CD14-positive monocyte (primary cell): ENCODE measurements around the gene NT5DC4. TPM values are rescaled to one million over a fixed set of nuclear protein-coding genes. Genes with fewer than 3 reads are reported as not detected.

Source experiments
- DNase-seq, 3 donors: peaks; one replicate each; pipeline ENCODE4 v3.0.0-alpha.2; 2011 to 2022
- H2AFZ ChIP-seq: 2 replicates; pipeline ENCODE4 v1.6.0; 2012; ENCODE audit warnings: mild to moderate bottlenecking, low read depth, low read length, inconsistent platforms; ENCODE audit not compliant: insufficient read depth, poor library complexity, severe bottlenecking
- H3K27ac ChIP-seq, 2 donors: 1 replicate in 1 of 2; 2 replicates in 1 of 2; pipeline ENCODE4 v1.5.1; 2012 to 2013; ENCODE audit warnings: low read length in 2 of 2, control low read depth in 1 of 2, inconsistent platforms in 1 of 2, low read depth in 1 of 2, mild to moderate bottlenecking in 1 of 2
- H3K27me3 ChIP-seq, 2 donors: one replicate each; pipeline versions ENCODE4 v1.6.0 to v1.6.1; 2011 to 2013; ENCODE audit warnings: low read length in 2 of 2; ENCODE audit not compliant: control insufficient read depth in 2 of 2, insufficient read depth in 2 of 2
- H3K36me3 ChIP-seq, 2 donors: replicated peaks in 1 of 2; 1 replicate in 1 of 2; 2 replicates in 1 of 2; pipeline versions ENCODE4 v1.5.1 to v1.6.1; 2012 to 2013; ENCODE audit warnings: low read length in 2 of 2, control low read depth in 1 of 2, inconsistent platforms in 1 of 2, mild to moderate bottlenecking in 1 of 2; ENCODE audit not compliant: insufficient read depth in 2 of 2, control insufficient read depth in 1 of 2
- H3K4me1 ChIP-seq, 2 donors: 1 replicate in 1 of 2; 2 replicates in 1 of 2; pipeline versions ENCODE4 v1.5.1 to v1.6.1; 2012 to 2013; ENCODE audit warnings: low read length in 2 of 2, control low read depth in 1 of 2, inconsistent platforms in 1 of 2, mild to moderate bottlenecking in 1 of 2, moderate library complexity in 1 of 2; ENCODE audit not compliant: insufficient read depth in 2 of 2, control insufficient read depth in 1 of 2
- H3K4me2 ChIP-seq: replicated peaks from 2 replicates; pipeline ENCODE3; 2012; ENCODE audit warnings: low read length, moderate library complexity, mild to moderate bottlenecking; ENCODE audit not compliant: poor library complexity, severe bottlenecking; ENCODE audit errors: extremely low read depth
- H3K4me3 ChIP-seq, 3 experiments: fragments of 200-600 bp in 1 of 3; sonication (generic) in 1 of 3; replicated peaks in 1 of 3; 1 replicate in 2 of 3; 2 replicates in 1 of 3; pipeline ENCODE4 v1.5.1; 2011 to 2013; ENCODE audit warnings: low read length in 3 of 3, mild to moderate bottlenecking in 3 of 3, control low read depth in 2 of 3, low read depth in 2 of 3, inconsistent platforms in 1 of 3, moderate library complexity in 1 of 3
- H3K79me2 ChIP-seq: 2 replicates; pipeline ENCODE4 v1.6.0; 2012; ENCODE audit warnings: mild to moderate bottlenecking, control low read depth, inconsistent platforms, low read length, moderate library complexity; ENCODE audit not compliant: insufficient read depth
- H3K9ac ChIP-seq: 2 replicates; pipeline ENCODE4 v1.6.0; 2017; ENCODE audit warnings: low read length, mild to moderate bottlenecking; ENCODE audit not compliant: insufficient read depth, poor library complexity, severe bottlenecking
- H3K9me3 ChIP-seq, 2 donors: replicated peaks in 1 of 2; 1 replicate in 1 of 2; 2 replicates in 1 of 2; pipeline versions ENCODE4 v1.5.1 to v1.6.1; 2012 to 2013; ENCODE audit warnings: low read length in 2 of 2, control low read depth in 1 of 2; ENCODE audit not compliant: control insufficient read depth in 1 of 2, insufficient read depth in 1 of 2
- H4K20me1 ChIP-seq: 2 replicates; pipeline ENCODE4 v1.6.0; 2012; ENCODE audit warnings: mild to moderate bottlenecking, low read length, control low read depth, moderate library complexity; ENCODE audit not compliant: insufficient read depth
- H3K27ac Mint-ChIP-seq, 7 donors: one replicate each; pipeline ENCODE4 v1.8.0; 2020; ENCODE audit warnings: mild to moderate bottlenecking in 7 of 7, mixed read lengths in 7 of 7, moderate library complexity in 6 of 7, inconsistent platforms in 2 of 7
- H3K27me3 Mint-ChIP-seq, 3 donors: one replicate each; pipeline ENCODE4 v1.8.0; 2021 to 2022; ENCODE audit warnings: low read depth in 3 of 3, mild to moderate bottlenecking in 3 of 3, mixed read lengths in 3 of 3, moderate library complexity in 3 of 3, inconsistent platforms in 1 of 3
- H3K36me3 Mint-ChIP-seq, 2 donors: one replicate each; pipeline ENCODE4 v1.8.0; 2020; ENCODE audit warnings: mixed read lengths in 2 of 2, inconsistent platforms in 1 of 2, mild to moderate bottlenecking in 1 of 2
- H3K4me1 Mint-ChIP-seq: one replicate; pipeline ENCODE4 v1.8.0; 2020; ENCODE audit warnings: mild to moderate bottlenecking, mixed read lengths
- H3K4me3 Mint-ChIP-seq, 2 donors: one replicate each; pipeline ENCODE4 v1.8.0; 2020; ENCODE audit warnings: mild to moderate bottlenecking in 2 of 2, mixed read lengths in 2 of 2, moderate library complexity in 1 of 2
- H3K9me3 Mint-ChIP-seq, 7 donors: one replicate each; pipeline ENCODE4 v1.8.0; 2020 to 2022; ENCODE audit warnings: mixed read lengths in 7 of 7, mild to moderate bottlenecking in 6 of 7, moderate library complexity in 6 of 7, inconsistent platforms in 2 of 7
- WGBS: methylation state at CpG from one replicate; pipeline ENCODE4 v1.1.5; 2013; ENCODE audit warnings: missing lambda C conversion rate; ENCODE audit not compliant: insufficient coverage; 5-methylcytosine and 5-hydroxymethylcytosine counted together
- intact Hi-C, 2 donors: fragments of 100-400 bp; cut with micrococcal nuclease; formaldehyde crosslinking; loops; one replicate each; pipeline versions ENCODE4 v1.15.0 to v1.15.1; 2023
- polyA plus RNA-seq, 3 donors: library from polyadenylated mRNA; depleted of rRNA in 1 of 3; unstranded in 2 of 3; stranded (reverse) in 1 of 3; fragments of 300-500 nt in 2 of 3; fragments of >200 nt in 1 of 3; fragmentation: Illumina TruSeq in 2 of 3; gene quantifications; 1 replicate in 2 of 3; 2 replicates in 1 of 3; pipeline ENCODE4 v1.2.3, GENCODE V29; 2012 to 2021
- TF ChIP-seq, protein P1 (sequence below): fragments of 200-600 bp; IDR thresholded peaks from one replicate; pipeline ENCODE4 v1.8.0; 2022; ENCODE audit warnings: antibody characterized with exemption, mild to moderate bottlenecking

The NT5DC4 gene
- polyA plus RNA-seq, 3 donors = 2.2 TPM; not detected in 2

GRCh38 chr2:112728378-112729175, 7.8 kb downstream of the NT5DC4 start:
- Histone ChIP-seq H3K4me2 (no peak overlapping the region), H3K36me3 (no peaks in the 10 kb centered on the region), H3K27ac (peak overlapping the region in 1 of 2 donors; percentile 24), H3K4me3 (no peak overlapping the region), H2AFZ (no peak overlapping the region), H3K79me2 (no peaks in the 10 kb centered on the region), H3K4me1 (peaks cover 56 to 63% of the 10 kb centered on the region in 2 donors), H3K27me3 (no peaks in the 10 kb centered on the region), H3K9ac (no peak overlapping the region), H4K20me1 (no peaks in the 10 kb centered on the region), H3K9me3 (no peaks in the 10 kb centered on the region)
- peak in 1 of 3 donors; percentile 17 for DNase-seq
- 68% methylated on average over 5 of the region's 11 CpGs for WGBS
- peaks cover 0 to 2% (median 0%) of the 10 kb centered on the region in 7 donors for H3K9me3 Mint-ChIP-seq
- peaks cover 53% of the 10 kb centered on the region for H3K4me1 Mint-ChIP-seq
- intact Hi-C loops = loop anchor here in 1 of 2 donors (5.0 to 10.0 kb wide), 2 partner anchors 36 to 54 kb away; no protein-coding TSS in a partner anchor
- peak overlapping the region in 1 of 2 donors; percentile 21 for H3K4me3 Mint-ChIP-seq
- TF ChIP-seq, protein P1, sequence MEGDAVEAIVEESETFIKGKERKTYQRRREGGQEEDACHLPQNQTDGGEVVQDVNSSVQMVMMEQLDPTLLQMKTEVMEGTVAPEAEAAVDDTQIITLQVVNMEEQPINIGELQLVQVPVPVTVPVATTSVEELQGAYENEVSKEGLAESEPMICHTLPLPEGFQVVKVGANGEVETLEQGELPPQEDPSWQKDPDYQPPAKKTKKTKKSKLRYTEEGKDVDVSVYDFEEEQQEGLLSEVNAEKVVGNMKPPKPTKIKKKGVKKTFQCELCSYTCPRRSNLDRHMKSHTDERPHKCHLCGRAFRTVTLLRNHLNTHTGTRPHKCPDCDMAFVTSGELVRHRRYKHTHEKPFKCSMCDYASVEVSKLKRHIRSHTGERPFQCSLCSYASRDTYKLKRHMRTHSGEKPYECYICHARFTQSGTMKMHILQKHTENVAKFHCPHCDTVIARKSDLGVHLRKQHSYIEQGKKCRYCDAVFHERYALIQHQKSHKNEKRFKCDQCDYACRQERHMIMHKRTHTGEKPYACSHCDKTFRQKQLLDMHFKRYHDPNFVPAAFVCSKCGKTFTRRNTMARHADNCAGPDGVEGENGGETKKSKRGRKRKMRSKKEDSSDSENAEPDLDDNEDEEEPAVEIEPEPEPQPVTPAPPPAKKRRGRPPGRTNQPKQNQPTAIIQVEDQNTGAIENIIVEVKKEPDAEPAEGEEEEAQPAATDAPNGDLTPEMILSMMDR = no peak
- peaks cover 0 to 2% (median 0%) of the 10 kb centered on the region in 3 donors for H3K27me3 Mint-ChIP-seq
- H3K36me3 Mint-ChIP-seq = peaks cover 0 to 2% of the 10 kb centered on the region in 2 donors
- peak overlapping the region; percentile 21 to 79 (median 62) for H3K27ac Mint-ChIP-seq

DNA sequence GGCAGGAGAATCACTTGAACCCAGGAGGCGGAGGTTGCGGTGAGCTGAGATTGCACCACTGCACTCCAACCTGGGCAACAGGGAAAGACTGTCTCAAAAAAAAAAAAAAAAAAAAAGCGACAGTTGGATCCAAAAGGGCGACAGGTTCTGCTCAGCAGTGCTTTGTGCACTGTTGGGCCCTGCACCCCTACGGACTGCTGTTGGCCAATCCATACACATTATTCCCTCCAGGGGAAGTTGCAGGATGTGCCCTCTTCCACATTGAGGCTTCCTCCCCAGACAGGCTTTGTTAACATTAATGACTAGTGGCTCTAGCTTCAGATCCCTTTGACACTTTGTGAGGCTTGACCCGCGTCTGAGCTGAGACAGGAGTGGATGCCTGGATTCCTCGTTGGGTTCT, 9.4 kb downstream of the NT5DC4 start:
- Mint-ChIP-seq H3K27me3 (peaks cover 0 to 2% (median 0%) of the 10 kb centered on the region in 3 donors), H3K27ac (no peak overlapping the region), H3K4me3 (no peak overlapping the region), H3K36me3 (peaks cover 0 to 3% of the 10 kb centered on the region in 2 donors), H3K4me1 (peaks cover 38% of the 10 kb centered on the region), H3K9me3 (peaks cover 0 to 2% (median 0%) of the 10 kb centered on the region in 7 donors)
- H3K9ac ChIP-seq = no peak overlapping the region
- intact Hi-C loops = no loop called here
- no peaks in the 10 kb centered on the region for H4K20me1 ChIP-seq
- 86% methylated on average over 5 of the region's 8 CpGs for WGBS
- no peaks in the 10 kb centered on the region for H3K9me3 ChIP-seq
- DNase-seq = no peak
- no peaks in the 10 kb centered on the region for H3K36me3 ChIP-seq
- H3K4me3 ChIP-seq = no peak overlapping the region
- no peaks in the 10 kb centered on the region for H3K27me3 ChIP-seq
- no peak overlapping the region for H3K4me2 ChIP-seq
- no peak overlapping the region for H3K27ac ChIP-seq
- H3K79me2 ChIP-seq = no peaks in the 10 kb centered on the region
- TF ChIP-seq, protein P1 = no peak
- peaks cover 40 to 47% of the 10 kb centered on the region in 2 donors for H3K4me1 ChIP-seq
- no peak overlapping the region for H2AFZ ChIP-seq
